Spleen (tissue), 11 donors: ENCODE results near the gene ACTA2. TPM values are rescaled to one million over a fixed set of nuclear protein-coding genes. Genes with fewer than 3 reads are reported as not detected.

ENCODE experiments used
- DNase-seq: peaks from one replicate; pipeline ENCODE4 v3.0.0-alpha.2; 2020
- H3K27ac ChIP-seq, 8 donors: fragments of 200-600 bp; sonication (generic) in 7 of 8; 1 replicate in 4 of 8; 2 replicates in 4 of 8; pipeline versions ENCODE4 v1.5.0 to v1.8.0; 2016 to 2021; ENCODE audit warnings: inconsistent platforms in 4 of 8, mild to moderate bottlenecking in 4 of 8, moderate library complexity in 1 of 8
- H3K27me3 ChIP-seq, 7 donors: fragments of 200-600 bp; sonication (generic) in 6 of 7; replicated peaks in 1 of 7; 1 replicate in 4 of 7; 2 replicates in 3 of 7; pipeline versions ENCODE4 v1.5.0 to v1.8.0; 2016 to 2021; ENCODE audit warnings: inconsistent platforms in 3 of 7, mild to moderate bottlenecking in 1 of 7
- H3K36me3 ChIP-seq, 6 donors: fragments of 200-600 bp; sonication (generic) in 5 of 6; 1 replicate in 4 of 6; 2 replicates in 2 of 6; pipeline versions ENCODE4 v1.5.0 to v1.8.0; 2016 to 2021; ENCODE audit warnings: inconsistent platforms in 2 of 6
- H3K4me1 ChIP-seq, 6 donors: fragments of 200-600 bp; sonication (generic) in 5 of 6; 1 replicate in 3 of 6; 2 replicates in 3 of 6; pipeline versions ENCODE4 v1.5.0 to v1.8.0; 2016 to 2021; ENCODE audit warnings: inconsistent platforms in 3 of 6
- H3K4me3 ChIP-seq, 8 donors: fragments of 200-600 bp; sonication (generic) in 7 of 8; 1 replicate in 4 of 8; 2 replicates in 4 of 8; pipeline versions ENCODE4 v1.5.0 to v1.8.0; 2016 to 2021; ENCODE audit warnings: inconsistent platforms in 4 of 8, mild to moderate bottlenecking in 4 of 8, moderate library complexity in 2 of 8
- H3K9me3 ChIP-seq, 8 donors: fragments of 200-600 bp; sonication (generic) in 7 of 8; 1 replicate in 4 of 8; 2 replicates in 4 of 8; pipeline versions ENCODE4 v1.5.0 to v1.8.0; 2016 to 2021; ENCODE audit warnings: inconsistent platforms in 4 of 8
- CTCF ChIP-seq, 11 experiments: fragments of 200-600 bp in 7 of 11; fragments of 450-650 bp in 4 of 11; sonication (generic) in 4 of 11; IDR thresholded peaks in 8 of 11; conservative IDR thresholded peaks in 3 of 11; 1 replicate in 7 of 11; 2 replicates in 4 of 11; pipeline versions ENCODE4 v1.4.0 to v1.8.0; 2016 to 2021; ENCODE audit warnings: antibody characterized with exemption in 11 of 11, inconsistent platforms in 4 of 11, mild to moderate bottlenecking in 1 of 11
- POLR2A ChIP-seq, 3 donors: fragments of 450-650 bp; IDR thresholded peaks; one replicate each; pipeline ENCODE4 v1.5.1; 2017; ENCODE audit warnings: antibody characterized with exemption in 3 of 3, mild to moderate bottlenecking in 1 of 3
- POLR2AphosphoS5 ChIP-seq, 3 donors: sonication (generic); formaldehyde crosslinking; IDR thresholded peaks; one replicate each; pipeline ENCODE4 v1.5.1; 2017; ENCODE audit warnings: antibody characterized with exemption in 3 of 3
- WGBS, 5 donors: extraction: QIAGEN DNeasy Blood & Tissue Kit in 3 of 5; methylation state at CpG; one replicate each; pipeline versions ENCODE4 v1.1.5 to v1.1.7; 2013 to 2018; 5-methylcytosine and 5-hydroxymethylcytosine counted together
- intact Hi-C: fragments of 100-400 bp; cut with DNase I; formaldehyde crosslinking; loops from one replicate; pipeline ENCODE4 v1.15.0; 2023; ENCODE audit warnings: low total_unique reads
- polyA plus RNA-seq, 3 donors: library from polyadenylated mRNA; stranded (reverse); fragments of 200-250 nt; gene quantifications; one replicate each; pipeline ENCODE4 v1.2.1, GENCODE V29; 2013
- total RNA-seq, 7 donors: library from RNA; depleted of rRNA in 3 of 7; stranded (reverse); fragments of >200 nt in 3 of 7; fragmentation: NEBNext Ultra II Directional in 4 of 7; extraction: Animal tissue kit (Norgen Biotek cat#: 25700) in 4 of 7; gene quantifications; one replicate each; pipeline versions ENCODE4 v1.1.0 to v1.2.1, GENCODE V29; 2016 to 2021
- donor health status: healthy with polysubstance abuse.
- donor health status: DM: no; HTN: no; CAD: no; lungs with moderate emphysema.
- donor health status: DM: no; HTN: no; CAD: no.
- donor health status: Bipolar disorder and iron deficiency.
- donor health status: healthy.
- donor health status: DM: no; HTN: no; CAD: no.
- donor health status: DM: yes; HTN: yes; CAD: no.

Gene ACTA2
- total and polyA plus RNA-seq, 10 donors = 104 to 1,421 (median 233) TPM

DNA sequence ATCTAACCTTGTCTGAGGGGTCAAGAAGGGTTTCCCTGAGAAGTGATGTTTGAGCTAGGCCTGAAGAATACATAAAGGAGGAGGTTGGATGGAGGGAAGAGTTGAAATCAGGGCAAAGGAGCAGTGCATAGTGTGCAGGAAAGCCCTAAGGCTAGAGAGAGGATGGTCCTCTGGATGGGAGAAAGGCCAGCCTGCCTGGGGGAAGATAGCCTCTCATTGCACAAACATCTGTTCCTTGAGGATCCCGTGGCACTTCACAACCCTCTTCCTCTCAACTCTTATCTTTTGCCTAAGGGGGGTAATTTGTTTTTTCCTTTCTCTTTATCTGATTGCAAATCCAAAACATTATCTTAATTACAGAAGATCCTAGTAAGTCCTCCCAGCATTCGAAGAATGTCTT lies 36.8 kb downstream of the ACTA2 start:
- Histone ChIP-seq H3K36me3 (peaks cover 0 to 84% (median 4%) of the 10 kb centered on the region in 6 donors), H3K9me3 (no peaks in the 10 kb centered on the region), H3K27ac (peak overlapping the region in 1 of 8 donors; percentile 5), H3K4me1 (peaks cover 0 to 12% (median 0%) of the 10 kb centered on the region in 6 donors), H3K27me3 (no peaks in the 10 kb centered on the region), H3K4me3 (no peak overlapping the region)
- no peak for DNase-seq
- TF ChIP-seq POLR2A (IDR thresholded peaks at IDR 0.05) = no peak
- TF ChIP-seq POLR2AphosphoS5 (IDR thresholded peaks at IDR 0.05) = no peak
- no peak for TF ChIP-seq CTCF (IDR thresholded peaks at IDR 0.05 in 8 of 11, conservative IDR thresholded peaks at IDR 0.05 in 3 of 11)
- 55 to 72% (median 62%) methylated on average over 2 of the region's 2 CpGs for WGBS, 5 donors
- intact Hi-C loops = no loop called here

- Histone ChIP-seq H3K27ac (no peak overlapping the region), H3K36me3 (peaks cover 0 to 83% (median 6%) of the 10 kb centered on the region in 6 donors), H3K27me3 (no peaks in the 10 kb centered on the region), H3K4me1 (peaks cover 0 to 12% (median 0%) of the 10 kb centered on the region in 6 donors), H3K9me3 (no peaks in the 10 kb centered on the region), H3K4me3 (no peak overlapping the region)
- WGBS, 5 donors = 78 to 91% (median 87%) methylated on average over 5 of the region's 5 CpGs
- no peak for DNase-seq
- intact Hi-C loops = no loop called here
- TF ChIP-seq CTCF (IDR thresholded peaks at IDR 0.05 in 8 of 11, conservative IDR thresholded peaks at IDR 0.05 in 3 of 11) (no peak), POLR2A (IDR thresholded peaks at IDR 0.05) (no peak), POLR2AphosphoS5 (IDR thresholded peaks at IDR 0.05) (no peak)
Measured at GRCh38 chr10:88913788-88914187, 38.8 kb downstream of the ACTA2 start.

DNA sequence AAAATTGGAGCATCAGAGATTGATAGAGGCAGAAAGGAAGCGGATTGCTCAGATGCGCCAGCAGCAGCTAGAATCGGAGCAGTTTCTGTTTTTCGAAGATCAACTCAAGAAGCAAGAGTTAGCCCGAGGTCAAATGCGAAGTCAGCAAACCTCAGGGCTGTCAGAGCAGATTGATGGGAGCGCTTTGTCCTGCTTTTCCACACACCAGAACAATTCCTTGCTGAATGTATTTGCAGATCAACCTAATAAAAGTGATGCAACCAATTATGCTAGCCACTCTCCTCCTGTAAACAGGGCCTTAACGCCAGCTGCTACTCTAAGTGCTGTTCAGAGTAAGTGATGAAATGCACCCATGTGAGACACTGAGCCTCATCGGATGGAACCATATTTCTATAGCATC lies 39.4 kb downstream of the ACTA2 start:
- TF ChIP-seq POLR2A (IDR thresholded peaks at IDR 0.05) = no peak
- TF ChIP-seq POLR2AphosphoS5 (IDR thresholded peaks at IDR 0.05) = no peak
- no peak for TF ChIP-seq CTCF (IDR thresholded peaks at IDR 0.05 in 8 of 11, conservative IDR thresholded peaks at IDR 0.05 in 3 of 11)
- no peak for DNase-seq
- Histone ChIP-seq H3K27me3 (no peaks in the 10 kb centered on the region), H3K4me3 (no peak overlapping the region), H3K9me3 (no peaks in the 10 kb centered on the region), H3K4me1 (peaks cover 0 to 12% (median 0%) of the 10 kb centered on the region in 6 donors), H3K36me3 (peaks cover 0 to 83% (median 9%) of the 10 kb centered on the region in 6 donors), H3K27ac (peak overlapping the region in 3 of 8 donors; percentile 23 to 32 (median 29))
- 80 to 85% (median 82%) methylated on average over 9 of the region's 9 CpGs for WGBS, 5 donors
- intact Hi-C loops = no loop called here

DNA sequence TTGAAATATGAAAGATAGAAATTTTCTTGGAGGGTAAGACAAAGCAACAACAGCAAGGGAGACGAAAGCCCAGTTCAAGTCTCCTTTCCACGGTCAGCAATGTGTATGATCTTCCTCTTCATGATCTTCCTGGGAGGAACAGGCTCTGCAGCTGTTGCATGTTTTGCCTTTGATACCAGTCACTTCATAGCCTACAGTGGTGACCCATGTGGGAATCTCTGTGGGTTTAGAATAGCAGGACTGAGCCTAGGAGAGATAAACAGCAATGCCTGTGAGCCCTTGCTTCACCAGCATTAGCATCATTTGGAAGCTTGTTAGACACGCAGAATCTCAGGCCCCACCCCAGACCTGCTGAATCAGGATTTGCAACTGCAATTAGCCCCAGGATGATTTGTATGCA lies 40.7 kb downstream of the ACTA2 start:
- Histone ChIP-seq H3K4me3 (no peak overlapping the region), H3K4me1 (peaks cover 0 to 12% (median 0%) of the 10 kb centered on the region in 6 donors), H3K36me3 (peaks cover 0 to 88% (median 13%) of the 10 kb centered on the region in 6 donors), H3K27ac (no peak overlapping the region), H3K27me3 (no peaks in the 10 kb centered on the region), H3K9me3 (no peaks in the 10 kb centered on the region)
- intact Hi-C loops = no loop called here
- WGBS, 5 donors = 91 to 100% (median 99%) methylated on average over 3 of the region's 3 CpGs
- no peak for TF ChIP-seq POLR2A (IDR thresholded peaks at IDR 0.05)
- TF ChIP-seq CTCF (IDR thresholded peaks at IDR 0.05 in 8 of 11, conservative IDR thresholded peaks at IDR 0.05 in 3 of 11) = no peak
- no peak for TF ChIP-seq POLR2AphosphoS5 (IDR thresholded peaks at IDR 0.05)
- no peak for DNase-seq
